HT-29 (cell line): ENCODE measurements around the gene HOTAIR. TPM values are rescaled to one million over a fixed set of nuclear protein-coding genes. Genes with fewer than 3 reads are reported as not detected.

Source experiments
- DNase-seq: peaks from one replicate; pipeline ENCODE4 v3.0.0-alpha.2; 2015; ENCODE audit warnings: low spot score
- total RNA-seq: library from RNA; depleted of rRNA; stranded (reverse); fragments of >200 nt; shearing (Covaris generic); gene quantifications from 2 replicates; pipeline ENCODE4 v1.2.3, GENCODE V29; 2014; rRNA removed

Gene HOTAIR
- total RNA-seq = 5.6 and 6.8 TPM in 2 replicates

DNA sequence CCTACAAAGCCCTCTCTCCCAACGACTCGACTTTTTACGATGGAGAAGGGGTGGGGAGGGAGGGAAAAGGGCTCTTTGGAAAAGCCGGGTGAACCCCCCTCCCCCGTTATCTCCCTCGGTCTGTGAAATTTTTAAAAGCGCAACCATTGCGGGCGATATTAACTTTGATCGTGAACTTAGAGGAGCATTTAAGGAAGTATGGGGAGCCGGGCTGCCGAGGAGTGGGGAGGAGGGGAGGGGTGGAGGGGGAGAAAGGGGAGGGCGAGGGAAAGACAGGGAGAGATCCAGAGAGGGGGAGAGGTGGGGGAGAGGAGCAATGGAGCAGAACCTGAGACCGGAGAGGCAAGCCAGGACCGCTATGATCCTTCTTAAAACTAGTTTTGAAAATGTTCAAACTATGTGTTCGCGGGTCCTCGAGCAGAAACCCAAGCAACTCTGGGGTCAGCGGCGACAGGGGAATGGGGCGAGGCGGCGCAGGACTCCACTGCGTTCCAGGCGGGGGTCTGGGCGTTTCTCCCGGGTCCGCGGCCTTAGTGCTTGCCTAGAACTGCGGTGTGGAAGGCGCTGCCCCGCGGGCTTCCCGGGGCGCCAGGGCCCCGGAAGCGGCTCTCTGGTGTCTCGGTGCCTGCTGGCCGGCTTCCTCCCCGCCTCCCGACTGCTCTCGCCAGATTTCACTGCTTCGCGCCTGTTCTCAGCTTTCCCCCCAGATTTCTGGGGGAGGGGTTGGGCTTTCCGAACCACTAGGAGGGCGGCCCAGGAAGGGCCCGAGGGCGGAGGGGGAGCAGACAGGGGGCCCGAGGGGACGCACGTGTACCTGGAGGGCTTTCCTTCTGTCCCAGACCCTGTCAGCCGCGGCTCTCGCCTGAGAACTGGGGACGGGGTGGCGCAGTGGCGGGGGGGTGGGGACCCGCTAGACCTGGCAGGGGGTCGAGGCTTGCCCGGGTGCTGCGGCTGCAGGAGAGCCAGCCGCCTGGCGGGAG is at the start of gene HOTAIR:
HOTAIR (minus strand) TSS at position 871 of the 980 bp plus-strand sequence.
- no peak for DNase-seq

DNA sequence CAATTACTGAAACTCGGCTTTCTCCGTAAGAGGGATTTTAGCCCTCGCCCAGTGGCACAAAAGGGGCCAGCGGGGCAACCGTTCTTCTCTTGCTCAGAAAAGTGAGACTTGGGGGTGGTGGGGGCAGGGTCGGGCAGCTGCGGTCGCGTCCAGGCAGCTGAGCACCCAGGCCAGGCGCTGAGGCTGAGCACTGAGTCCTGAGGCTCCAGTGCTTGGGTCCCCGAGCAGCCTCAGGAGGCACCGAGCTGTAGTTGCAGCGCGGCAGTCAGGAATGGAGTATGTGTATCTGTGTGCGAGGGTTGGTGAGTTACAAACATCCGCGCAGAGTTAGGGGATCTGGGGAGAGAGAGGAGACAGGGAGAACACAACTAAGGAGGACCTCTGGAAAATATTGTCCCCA is 49.4 kb upstream of the HOTAIR start:
- no peak for DNase-seq

GRCh38 chr12:54022960-54023884 is 48.5 kb upstream of the HOTAIR start:
- no peak for DNase-seq

- DNase-seq = peak; percentile 52
These were observed 46.8 kb upstream of the HOTAIR start for GRCh38 chr12:54021432-54022013.

DNA sequence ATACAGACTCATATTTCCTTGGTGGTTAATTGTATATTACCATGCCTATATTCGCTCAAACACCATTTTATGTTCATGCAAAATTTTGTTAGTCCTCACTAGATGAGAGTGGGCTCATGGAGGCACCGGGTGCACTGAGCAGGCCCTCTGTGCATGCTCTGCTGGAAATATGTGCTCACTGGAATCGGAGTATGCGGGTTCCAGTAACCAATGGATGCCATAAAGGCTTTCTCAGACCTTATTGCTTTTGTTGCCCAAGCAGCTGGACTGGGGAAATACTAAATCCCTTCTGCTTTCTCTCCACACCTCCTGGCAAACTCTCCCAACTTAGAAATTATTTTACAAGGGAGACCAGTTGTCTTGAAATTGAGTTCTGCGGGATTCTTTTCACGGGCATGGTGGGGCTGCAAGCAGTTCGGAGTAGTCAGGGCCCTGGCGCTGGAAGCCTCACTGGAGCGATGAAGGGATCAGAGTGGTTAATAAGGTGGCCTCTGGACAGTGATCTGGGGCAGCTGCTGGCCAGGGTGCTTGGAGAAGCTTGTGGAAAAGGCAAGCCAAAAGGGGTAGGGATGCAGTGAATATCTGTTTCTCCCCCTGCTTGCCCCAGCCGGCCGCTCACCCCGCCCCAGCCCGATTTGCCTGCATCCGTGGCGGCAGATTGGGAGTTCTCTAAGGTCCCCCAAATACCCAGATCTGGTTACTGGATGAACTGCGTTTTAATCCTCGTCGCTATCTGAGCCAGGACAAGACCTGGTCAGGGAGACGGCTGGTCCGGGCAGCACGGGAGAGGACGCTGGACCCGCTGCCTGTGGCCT is 46.0 kb upstream of the HOTAIR start:
- no peak for DNase-seq

DNA sequence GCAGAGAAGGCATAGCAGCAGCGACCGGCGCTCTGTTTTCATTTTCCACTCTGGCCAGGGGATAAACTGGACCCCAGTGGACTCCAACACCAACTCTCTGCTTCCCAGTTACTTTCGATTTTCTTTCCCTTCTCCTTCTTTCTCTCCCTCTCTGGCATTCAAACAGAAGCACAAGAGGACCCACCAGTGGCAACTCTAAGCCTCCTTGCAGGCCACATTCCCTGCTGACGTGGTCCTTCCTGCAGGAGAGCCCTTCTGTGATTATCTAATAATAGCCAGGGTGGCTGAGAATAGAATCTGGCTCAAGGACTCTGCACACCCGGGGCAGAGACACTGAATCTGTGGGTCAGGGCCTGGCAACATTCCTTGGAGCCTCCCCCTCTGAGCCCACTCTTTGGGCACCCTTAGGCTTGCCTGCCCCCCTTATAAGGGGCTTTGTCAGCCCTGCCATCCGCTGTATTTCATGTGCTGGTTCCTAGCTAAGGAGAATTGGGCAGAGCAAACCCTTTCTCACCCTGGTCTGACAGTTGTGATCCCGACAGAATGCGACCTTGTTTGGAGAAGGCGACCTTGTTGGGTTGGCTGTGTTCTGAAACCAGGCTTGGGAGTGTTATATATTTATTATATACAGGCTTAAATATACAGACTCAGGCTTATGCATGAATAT is 45.3 kb upstream of the HOTAIR start:
- DNase-seq = no peak

DNA sequence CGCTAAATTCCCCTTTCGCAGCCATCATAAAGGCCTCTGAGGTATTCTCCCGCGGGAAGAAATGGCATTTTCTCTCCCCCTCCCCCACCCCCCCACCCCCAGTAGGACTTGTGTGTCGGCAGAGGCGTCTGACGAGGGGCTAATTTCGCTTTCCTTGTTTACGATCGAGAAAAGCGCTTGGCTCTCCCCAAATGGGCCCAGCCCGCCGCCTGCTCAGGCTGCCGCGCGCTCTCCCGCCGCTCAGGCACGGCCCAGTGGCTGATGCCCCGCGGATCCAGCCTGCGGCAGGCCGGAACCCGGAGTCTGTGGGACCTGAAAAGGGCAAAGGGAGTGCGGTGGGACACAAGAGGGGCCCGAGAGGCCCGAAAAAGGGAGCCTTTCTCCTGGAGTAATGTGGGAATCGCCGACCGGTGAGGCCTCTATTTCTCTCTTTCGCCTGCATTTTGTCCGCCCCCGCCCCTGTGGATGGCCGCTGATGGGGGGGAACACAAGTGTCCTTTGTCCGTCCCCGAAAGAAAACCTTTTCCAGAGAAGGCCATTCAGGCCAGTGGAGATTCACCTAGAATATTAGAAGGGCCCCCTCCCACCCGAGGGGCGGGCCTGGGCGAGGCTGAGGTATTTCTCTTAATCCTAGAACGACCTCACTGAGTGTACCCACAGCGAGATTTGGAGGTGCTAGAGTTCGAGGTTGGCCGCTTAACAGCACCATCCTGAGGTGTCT is 44.5 kb upstream of the HOTAIR start:
- no peak for DNase-seq

- no peak for DNase-seq
These were observed 43.8 kb upstream of the HOTAIR start for GRCh38 chr12:54018468-54018984.

DNA sequence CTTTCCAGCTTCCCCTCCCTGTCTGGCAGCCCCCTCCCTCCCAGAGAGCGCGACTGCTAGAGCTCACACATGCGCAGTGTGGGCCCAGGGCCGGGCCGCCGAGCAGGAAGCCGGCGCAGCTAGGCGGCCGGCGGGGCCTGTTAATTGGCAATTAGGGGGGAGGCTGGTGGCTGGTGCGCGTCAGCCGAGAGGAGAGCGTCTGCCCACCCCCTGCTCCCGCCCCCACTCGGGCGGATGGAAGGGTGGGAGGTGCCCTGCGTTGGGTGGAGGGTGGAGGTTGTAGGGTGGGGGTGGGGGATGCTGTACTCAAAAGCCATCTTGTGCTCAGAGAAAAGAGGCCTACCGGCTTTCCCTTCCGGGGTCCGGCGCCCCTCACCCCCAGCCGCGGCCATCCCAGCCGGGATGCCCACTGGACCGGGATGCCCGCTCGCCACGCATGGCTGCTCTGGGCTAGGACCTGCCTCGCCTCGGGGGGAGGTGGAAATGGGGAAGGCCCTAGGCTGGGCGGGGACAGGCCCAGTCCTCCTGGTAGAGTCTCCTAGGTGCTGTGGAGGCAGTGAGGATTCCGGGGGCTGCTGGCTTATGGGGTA is 43.2 kb upstream of the HOTAIR start:
- DNase-seq = peak; percentile 87

DNA sequence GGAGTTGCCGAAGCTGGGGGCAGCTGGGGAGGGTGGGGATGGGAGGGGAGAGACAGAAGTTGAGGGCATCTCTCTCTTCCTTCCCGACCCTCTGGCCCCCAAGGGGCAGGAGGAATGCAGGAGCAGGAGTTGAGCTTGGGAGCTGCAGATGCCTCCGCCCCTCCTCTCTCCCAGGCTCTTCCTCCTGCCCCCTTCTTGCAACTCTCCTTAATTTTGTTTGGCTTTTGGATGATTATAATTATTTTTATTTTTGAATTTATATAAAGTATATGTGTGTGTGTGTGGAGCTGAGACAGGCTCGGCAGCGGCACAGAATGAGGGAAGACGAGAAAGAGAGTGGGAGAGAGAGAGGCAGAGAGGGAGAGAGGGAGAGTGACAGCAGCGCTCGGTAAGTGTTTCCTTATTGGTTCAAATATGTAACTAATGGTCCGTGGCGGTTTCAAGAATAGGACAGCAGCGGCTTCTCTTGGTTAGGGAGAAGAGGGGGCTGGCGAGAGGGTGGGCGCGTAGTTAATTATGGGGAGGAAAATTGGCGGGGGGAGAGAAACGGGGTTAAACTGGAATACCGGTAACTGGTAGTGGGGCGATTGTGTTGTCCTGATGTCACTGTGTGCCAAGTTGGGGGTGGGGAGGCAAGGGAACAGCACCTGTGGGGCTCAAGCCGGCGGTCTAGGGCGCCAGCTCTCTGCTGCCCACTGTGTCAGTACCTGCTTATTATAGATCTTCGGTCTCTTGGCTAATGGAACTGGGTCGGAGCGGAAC is 42.5 kb upstream of the HOTAIR start:
- peak; percentile 77 for DNase-seq

- peak; percentile 79 for DNase-seq
These were observed 41.8 kb upstream of the HOTAIR start for GRCh38 chr12:54016478-54016964.

DNA sequence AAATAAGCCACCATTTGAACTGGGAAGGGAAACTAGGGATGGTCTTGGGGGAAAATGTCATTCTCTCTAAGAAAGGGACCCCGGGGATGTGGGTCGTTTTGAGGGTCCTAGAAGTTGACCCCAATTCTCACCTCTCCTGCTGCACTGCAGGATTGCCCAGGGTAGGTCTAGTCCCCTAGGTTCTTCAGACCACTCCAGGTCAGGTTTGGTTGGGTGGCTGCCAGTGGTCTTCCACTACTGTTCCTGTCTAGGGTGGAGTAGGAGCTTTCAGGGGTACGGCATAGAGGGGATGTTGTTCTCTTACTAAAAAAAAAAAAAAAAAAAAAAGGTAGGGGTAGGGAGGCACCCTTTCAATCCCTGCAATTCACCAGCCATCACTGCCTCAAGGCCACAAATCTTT is 41.3 kb upstream of the HOTAIR start:
- DNase-seq = no peak

- no peak for DNase-seq
These were observed 40.5 kb upstream of the HOTAIR start for GRCh38 chr12:54015018-54015931.

GRCh38 chr12:54014377-54015017 is 39.7 kb upstream of the HOTAIR start:
- no peak for DNase-seq

DNA sequence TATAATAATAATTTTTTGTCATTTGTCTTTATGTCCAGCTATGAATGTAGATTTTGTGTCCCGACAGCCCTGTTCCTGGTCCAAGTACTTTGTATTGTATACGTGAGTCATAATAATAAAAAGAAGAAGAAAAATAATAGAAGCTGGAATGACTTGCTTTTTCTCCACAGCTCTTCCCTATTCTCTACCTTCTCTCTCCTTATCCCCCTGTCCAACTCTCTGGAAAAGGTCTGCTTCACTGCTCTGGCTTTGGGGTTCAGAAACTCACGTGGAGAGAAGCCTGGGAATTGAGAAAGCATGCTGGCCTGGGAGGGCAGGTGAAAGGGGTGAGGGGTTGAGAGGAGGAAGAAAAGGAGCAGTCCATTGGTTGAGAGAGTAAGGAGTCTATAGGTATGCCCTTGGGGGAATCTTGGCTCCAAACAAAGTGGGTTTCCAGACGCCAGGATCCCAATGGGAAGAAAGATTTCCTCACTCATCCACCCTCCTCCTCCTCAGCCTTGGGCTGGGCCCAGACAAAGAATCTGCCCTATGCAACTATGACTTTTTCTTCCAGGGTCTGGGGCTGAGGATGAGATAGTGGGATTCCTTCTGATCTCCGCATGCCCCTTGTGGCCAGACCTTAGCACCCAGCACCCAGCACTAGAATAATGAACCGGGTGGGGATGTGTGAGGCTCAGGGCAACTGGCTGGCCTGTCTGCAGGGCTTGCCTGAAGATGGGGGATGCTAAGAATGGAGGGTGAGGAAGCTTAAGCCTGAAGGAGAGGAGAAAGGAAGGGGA is 38.1 kb upstream of the HOTAIR start:
- no peak for DNase-seq
